Dedifferentiated amniotic fluid mesenchymal stem cell (primary cell): Measurements from ENCODE around the gene OR2G3.

Experiments
- DNase-seq: peaks from one replicate; pipeline ENCODE4 v3.0.0-alpha.2; 2016; ENCODE audit errors: extremely low spot score

Gene OR2G3

DNA sequence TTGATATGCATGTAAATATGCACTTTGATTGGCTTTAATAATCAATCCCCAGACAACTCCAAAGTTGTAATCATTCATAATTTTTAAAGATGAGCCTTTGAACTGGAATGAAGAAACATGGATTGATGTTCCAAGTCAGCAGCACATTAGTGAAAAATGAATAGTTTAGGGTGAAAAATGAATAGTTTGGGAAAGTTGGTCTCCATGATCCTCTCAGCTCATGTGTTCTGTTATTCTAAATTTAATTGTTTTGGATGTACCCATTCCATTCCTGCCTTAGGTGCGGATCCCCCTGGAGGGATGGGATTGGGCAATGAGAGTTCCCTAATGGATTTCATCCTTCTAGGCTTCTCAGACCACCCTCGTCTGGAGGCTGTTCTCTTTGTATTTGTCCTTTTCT lies at the start of gene OR2G3:
Gene OR2G3, plus strand, starts transcription at position 301 of the 400 bp plus-strand sequence. Its CDS starts 0 bp downstream, at position 301.
- DNase-seq = no peak

- no peak for DNase-seq
These were observed 47.3 kb upstream of the OR2G3 start for GRCh38 chr1:247557926-247558674.

DNA sequence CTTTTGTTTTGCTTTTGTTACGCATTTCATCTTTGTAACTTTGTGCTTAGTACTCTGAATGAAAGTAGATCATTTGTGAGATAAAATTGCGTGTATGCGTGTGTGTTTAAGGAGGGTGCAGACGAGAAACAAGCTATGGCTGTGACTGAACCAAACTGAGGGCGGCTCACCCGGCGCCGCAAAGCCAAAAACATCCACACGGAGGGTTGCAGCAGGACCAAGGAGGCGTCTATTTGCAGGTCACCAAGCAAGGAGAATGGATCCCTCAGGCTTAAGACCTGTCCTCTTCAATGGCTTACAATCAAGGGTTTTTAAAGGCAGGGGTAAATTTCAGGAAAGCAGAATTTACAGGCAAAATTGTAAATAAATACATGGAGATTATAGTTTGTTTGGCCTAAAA lies 43.7 kb upstream of the OR2G3 start:
- no peak for DNase-seq

DNA sequence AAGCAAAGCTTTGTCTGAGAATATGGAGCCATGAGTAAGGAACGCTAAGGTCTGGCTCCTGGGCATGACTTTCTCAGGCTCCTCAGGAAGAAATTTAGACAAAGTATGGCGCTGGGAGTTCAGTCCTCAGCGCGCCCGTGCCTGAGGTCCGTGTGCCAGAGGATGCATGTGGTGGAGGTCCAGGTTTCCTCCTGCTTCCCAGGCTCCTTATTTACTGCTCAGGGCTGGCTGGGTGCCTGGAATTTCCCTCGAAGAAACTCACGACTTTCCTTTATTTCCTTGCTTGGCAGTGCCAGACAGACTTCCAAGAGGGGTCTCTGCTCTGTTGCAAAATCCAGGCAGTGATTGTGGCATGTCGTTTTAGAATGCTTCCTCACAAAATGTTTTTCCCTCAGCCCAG lies 43.2 kb upstream of the OR2G3 start:
- DNase-seq = no peak

DNA sequence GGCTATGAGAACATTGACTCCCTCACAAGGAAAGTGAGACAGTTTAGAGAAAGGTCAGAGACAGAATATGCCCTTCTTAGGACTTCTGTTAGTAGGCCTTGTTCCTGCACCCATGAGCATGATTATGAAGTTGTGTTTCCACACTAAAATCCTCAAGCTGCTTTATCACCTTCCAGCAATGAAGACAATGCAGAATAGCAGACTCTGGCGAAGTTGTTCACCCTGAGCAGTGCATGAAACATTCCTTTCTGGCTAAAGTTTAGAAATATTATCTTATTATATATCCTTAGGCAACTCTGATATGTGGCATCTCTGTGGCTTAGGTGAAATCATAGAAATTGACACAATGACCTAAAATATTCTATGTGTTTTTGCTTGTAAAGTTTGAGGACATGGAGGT lies 31.1 kb upstream of the OR2G3 start:
- DNase-seq = no peak

DNA sequence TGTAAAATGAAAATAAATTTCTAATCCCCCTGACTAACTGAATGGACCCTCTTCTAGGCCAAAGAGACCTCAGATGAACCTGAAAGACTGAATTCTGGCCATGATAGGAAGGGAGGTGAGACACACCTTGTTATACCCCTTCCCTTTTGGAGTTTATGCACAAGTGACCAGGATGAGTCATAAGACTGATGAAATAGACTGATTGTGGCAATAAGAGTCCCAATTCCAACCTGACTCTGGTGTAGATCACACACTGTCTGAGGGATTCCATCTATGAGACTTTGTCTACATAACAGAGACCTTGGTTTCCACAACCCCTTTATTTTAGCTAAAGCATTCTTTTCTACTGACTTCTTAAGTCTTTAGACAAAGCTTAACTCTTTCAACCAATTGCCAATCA lies 30.7 kb upstream of the OR2G3 start:
- no peak for DNase-seq

DNA sequence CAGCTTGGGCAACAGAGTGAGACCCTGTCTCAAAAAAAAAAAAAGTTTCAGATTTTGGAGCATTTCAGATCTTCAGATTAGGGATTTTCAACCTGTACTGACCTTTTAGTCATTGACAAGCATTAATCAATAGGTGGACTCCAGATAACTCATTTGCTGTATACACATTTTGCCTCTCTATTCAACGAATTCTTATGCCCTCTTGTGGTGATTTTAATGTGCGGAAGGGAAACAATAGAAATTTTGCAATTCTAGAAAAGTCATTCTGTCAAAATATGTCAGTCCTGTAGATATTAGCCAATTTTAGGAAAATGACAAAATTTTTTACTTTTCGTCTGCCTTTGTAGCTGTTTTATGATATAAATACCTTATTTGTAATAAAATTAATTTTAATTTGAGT lies 28.9 kb upstream of the OR2G3 start:
- no peak for DNase-seq

DNA sequence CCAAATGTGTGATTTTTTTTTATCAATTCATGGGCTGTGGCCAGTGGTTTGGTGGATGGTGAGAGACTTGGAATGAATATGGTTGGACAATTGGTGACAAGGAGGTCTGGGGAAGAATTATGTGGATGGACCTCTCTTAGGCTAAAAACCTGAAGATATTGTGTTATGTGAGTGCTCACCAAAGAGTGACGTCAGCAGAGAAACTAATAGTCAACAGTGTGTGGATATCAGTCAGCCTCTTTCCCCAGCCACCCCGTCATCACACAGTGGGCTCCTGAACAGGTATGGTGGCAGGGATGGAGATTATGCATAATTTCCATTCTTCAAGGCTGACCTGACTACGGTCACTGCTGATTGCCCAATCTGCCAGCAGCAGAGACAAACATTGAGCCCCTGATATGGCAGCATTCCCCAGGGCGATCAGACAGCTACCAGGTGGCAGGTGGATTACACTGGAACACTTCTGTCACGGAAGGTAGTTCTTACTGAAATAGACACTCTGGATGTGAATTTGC lies 26.4 kb upstream of the OR2G3 start:
- no peak for DNase-seq

DNA sequence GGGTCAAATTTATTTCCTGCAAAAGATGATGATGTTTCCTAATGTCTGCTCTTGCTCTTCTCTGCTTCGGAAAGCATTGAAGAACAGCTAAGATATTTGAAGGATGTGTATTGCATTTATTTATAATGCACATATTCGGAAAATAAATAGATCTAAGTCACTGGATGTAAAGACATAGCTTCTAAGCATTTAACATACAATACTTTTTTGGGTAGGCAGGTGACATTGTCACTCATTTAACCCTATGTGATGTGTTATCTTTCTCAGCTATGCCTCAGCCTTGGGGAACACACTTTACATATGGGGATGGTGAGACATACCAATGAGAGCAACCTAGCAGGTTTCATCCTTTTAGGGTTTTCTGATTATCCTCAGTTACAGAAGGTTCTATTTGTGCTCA lies 17.3 kb upstream of the OR2G3 start, which contains the start of gene OR2G2:
Gene OR2G2, plus strand, starts transcription at position 301 of the 400 bp plus-strand sequence. Its CDS starts 0 bp downstream, at position 301.
- DNase-seq = no peak

DNA sequence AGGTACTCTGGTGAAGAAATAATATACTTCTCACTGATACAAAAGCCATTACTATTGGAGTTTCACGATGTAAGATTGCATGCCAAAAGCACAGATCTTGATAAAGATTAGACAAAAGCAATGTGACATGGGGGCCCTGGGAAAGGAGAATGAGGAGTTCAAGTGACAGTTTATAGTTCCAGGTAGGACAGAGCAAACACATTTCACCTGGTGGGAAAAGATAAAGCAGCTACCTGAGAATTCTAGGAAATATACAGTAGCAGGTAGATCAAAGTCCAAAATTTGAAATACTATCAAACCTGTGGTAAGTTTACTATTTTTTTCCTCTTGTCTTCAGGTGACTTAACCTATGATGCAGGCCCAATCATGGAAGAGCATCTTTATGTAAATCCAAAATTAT lies 8.0 kb downstream of the OR2G3 start:
- no peak for DNase-seq

DNA sequence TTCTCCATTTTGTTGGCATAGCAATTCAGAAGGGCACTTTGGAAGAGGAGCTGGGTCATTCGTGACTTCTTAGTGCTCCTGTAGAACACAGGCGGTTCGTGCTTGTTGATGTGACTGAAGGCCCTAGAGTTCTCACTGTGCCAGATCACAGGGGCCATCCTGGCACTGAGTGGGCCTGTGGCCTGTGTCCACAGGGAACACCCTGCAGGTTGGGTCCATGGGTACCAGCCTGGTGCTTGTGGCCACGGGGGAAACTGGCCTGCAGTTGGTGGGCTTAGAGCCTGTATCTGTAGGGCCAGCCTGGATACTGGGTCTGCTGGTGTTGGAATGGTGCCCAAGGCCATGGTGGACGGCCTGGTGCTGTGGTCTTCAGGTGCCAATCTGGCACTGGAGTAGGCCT lies 9.2 kb downstream of the OR2G3 start:
- no peak for DNase-seq

DNA sequence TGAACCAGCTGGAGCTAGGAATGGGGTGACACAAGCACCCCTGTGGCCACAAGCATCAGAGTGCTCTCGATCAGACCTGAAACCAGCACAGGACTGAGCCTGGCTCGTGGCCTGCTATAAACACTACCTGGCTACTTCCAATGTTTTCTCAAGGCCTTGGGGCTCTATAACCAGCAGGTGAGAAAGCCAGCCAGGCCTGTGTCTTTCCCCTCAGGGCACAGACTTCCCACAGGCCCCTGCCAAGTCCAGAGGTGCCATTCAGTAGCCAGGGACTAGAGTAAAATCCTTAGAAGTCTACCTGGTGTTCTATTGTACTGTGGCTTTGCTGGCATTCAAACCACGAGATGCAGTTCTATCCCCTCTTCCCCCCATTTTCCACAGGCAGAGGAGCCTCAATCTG lies 22.6 kb downstream of the OR2G3 start:
- no peak for DNase-seq

DNA sequence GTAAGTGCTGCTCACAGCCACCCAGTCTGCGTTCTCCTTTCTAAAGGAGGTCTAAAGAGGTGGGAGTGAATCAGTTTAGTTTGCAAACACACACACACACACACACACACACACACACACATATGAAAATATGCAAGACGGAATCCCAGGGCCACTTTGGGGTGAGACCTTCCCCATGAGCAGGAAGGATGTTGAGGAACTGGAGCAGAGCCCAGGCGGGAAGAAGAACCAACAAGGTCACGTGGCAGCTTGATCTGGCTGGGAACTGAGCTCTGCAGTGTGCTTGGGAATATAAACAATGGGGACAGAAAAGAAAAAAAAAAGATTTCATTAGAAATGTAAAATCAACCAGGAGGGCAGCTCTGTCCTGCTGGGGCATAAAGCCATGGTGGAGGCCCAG lies 32.6 kb downstream of the OR2G3 start:
- DNase-seq = no peak

DNA sequence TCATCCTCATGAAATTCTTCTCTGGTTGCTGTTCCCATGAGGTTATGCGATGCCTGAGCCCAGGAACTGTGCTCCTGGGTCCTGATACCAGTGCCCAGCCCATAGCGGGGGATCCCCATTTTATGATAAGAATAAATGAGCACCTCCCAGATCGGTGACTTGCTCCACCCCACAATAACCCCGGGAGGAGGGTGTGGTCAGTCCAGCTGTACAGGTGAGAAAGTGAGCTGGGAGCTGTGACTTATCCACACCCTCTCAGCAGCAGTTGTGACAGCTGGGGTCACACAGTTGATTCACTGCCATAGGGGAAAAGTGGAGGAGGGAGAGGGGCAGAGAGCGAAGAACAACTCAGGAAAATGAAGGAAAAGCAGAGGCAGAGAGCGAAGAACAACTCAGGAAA lies 33.4 kb downstream of the OR2G3 start:
- DNase-seq = no peak

DNA sequence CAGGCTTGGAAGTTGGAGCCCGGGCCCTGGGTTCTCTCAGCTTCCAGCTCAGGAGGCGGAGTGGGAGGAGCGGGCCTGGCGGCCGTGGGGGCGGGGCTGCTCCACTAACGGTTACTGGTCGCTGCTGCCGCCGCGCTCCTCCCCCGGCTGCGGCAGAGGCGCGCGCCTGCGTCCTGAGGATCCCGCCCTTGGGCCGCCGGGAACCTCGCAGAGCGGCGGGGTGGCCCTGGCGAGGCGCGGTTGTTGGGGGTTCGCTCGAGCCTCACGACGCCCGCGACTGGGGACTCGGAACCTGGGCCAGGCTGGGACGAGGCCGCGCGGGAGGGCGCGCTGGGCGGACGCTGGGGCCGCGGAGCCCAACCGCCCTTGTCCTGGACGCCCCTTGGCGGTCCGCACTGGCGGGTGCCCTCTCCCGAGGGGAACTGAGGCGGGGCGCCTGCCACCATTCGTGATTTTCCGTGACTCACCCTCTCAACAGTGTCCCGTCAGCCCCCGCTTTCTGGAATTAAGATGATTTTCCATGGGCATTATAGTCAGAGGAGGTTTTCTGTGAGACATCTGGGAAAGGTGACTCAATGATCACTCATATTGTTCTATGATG lies 34.1 kb downstream of the OR2G3 start:
- no peak for DNase-seq

- no peak for DNase-seq
These were observed 37.4 kb downstream of the OR2G3 start for GRCh38 chr1:247642742-247643141.

DNA sequence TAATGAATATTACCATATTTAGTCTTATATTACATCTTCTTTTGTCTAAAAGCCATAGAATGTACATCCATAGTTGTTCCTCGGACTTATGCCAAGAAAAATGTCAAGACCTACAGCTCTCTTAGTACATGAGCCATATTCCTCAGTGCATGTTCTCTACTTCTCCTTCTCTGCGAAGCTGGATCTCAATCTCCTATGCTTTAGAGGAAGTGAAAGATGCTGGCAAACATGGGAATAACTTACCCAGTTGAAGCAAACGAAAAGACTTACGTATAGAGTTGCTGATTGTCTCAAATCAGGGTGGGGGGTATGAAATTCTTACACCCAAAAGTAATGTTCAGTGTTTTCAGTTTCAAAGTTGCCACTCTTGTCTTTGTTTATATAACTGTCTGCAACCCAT lies 41.5 kb downstream of the OR2G3 start:
- no peak for DNase-seq

DNA sequence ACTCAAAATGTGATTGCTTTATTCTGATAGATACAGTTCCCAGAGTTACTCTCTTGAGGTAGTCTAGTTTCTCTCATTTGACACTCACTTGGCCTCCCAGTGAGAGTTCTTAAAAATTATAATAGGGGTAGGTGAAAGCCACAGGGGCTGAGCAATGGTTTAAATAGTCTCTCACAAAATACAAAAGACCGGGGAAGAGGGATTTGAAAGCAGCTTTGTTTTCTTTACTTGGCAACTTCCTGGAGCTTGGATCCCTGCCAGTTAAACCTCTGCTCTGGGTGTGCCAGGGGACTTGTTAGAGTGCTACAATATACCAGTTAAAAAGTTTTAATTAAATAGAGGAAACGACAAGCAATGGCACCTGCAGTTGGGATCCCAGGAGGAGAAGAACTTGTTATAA lies 42.5 kb downstream of the OR2G3 start:
- no peak for DNase-seq

- DNase-seq = no peak
These were observed 47.7 kb downstream of the OR2G3 start for GRCh38 chr1:247653040-247653439.
